Panc1 (cell line): ENCODE results near the gene CHRM4. TPM values are rescaled to one million over a fixed set of nuclear protein-coding genes. Genes with fewer than 3 reads are reported as not detected.

Source experiments
- ATAC-seq: fragments of 200-7000 bp; cut with Tn5 transposase; 2 replicates; pipeline ENCODE4 v1.9.1; 2020; ENCODE audit warnings: mild to moderate bottlenecking, moderate library complexity
- BruUV-seq: library from RNA; stranded (reverse); fragments of 400-500 nt; replicated peaks from 2 replicates; lab custom pipeline; 2021; lab: Mats Ljungman, UMichigan
- CTCF ChIA-PET: fragments of 300-600 bp; sonication (Branson Sonifier 250); formaldehyde crosslinking; loops from one replicate; lab custom pipeline; 2022; ENCODE audit warnings: antibody characterized with exemption; lab: Charles Lee
- POLR2A ChIA-PET: fragments of 300-600 bp; sonication (Branson Sonifier 250); formaldehyde crosslinking; loops from one replicate; lab custom pipeline; 2022; ENCODE audit warnings: antibody characterized with exemption; lab: Charles Lee
- DNase-seq: peaks from one replicate; pipeline ENCODE4 v3.0.0-alpha.2; 2010; ENCODE audit warnings: low read depth, low spot score
- H3K27ac ChIP-seq: 2 replicates; pipeline ENCODE4 v1.5.1; 2011; ENCODE audit warnings: mild to moderate bottlenecking, low read length, inconsistent platforms
- H3K27me3 ChIP-seq: fragments of 200-500 bp; sonication (Bioruptor generic); 2 replicates; pipeline ENCODE4 v1.6.0; 2014; ENCODE audit warnings: low read length, inconsistent platforms; ENCODE audit not compliant: control insufficient read depth, insufficient read depth
- H3K36me3 ChIP-seq: fragments of 200-500 bp; sonication (Bioruptor generic); 2 replicates; pipeline ENCODE4 v1.5.1; 2014; ENCODE audit warnings: inconsistent platforms, mild to moderate bottlenecking, low read length, moderate library complexity; ENCODE audit not compliant: control insufficient read depth, insufficient read depth
- H3K4me1 ChIP-seq: 2 replicates; pipeline ENCODE4 v1.5.1; 2011; ENCODE audit warnings: inconsistent platforms, mild to moderate bottlenecking, low read length, moderate library complexity; ENCODE audit not compliant: control insufficient read depth, insufficient read depth
- H3K4me3 ChIP-seq, 2 experiments: 2 replicates each; pipeline ENCODE4 v1.5.1; 2011 to 2012; ENCODE audit warnings: low read depth in 2 of 2, low read length in 2 of 2, mild to moderate bottlenecking in 2 of 2, inconsistent platforms in 1 of 2, moderate library complexity in 1 of 2
- H3K9me3 ChIP-seq: fragments of 200-500 bp; sonication (Bioruptor generic); 2 replicates; pipeline ENCODE4 v1.5.1; 2014; ENCODE audit warnings: low read depth, mild to moderate bottlenecking, inconsistent platforms, low read length, moderate library complexity; ENCODE audit not compliant: control insufficient read depth, insufficient read depth
- CTCF ChIP-seq: fragments of 450-650 bp; IDR thresholded peaks from 2 replicates; pipeline ENCODE4 v1.5.1; 2017; ENCODE audit warnings: mild to moderate bottlenecking
- POLR2AphosphoS5 ChIP-seq: IDR thresholded peaks from 2 replicates; pipeline ENCODE4 v1.6.1; 2012; ENCODE audit warnings: mild to moderate bottlenecking, low read depth, low read length, moderate library complexity
- REST ChIP-seq, 2 experiments: IDR thresholded peaks; 2 replicates each; pipeline ENCODE4 v1.6.1; 2011 to 2012; ENCODE audit warnings: low read depth in 2 of 2, control low read depth in 1 of 2, low read length in 1 of 2, mild to moderate bottlenecking in 1 of 2, moderate library complexity in 1 of 2; ENCODE audit not compliant: insufficient read depth in 1 of 2
- SIN3A ChIP-seq: IDR thresholded peaks from 2 replicates; pipeline ENCODE4 v1.6.1; 2012; ENCODE audit warnings: low read depth, mild to moderate bottlenecking, low read length, moderate library complexity, borderline replicate concordance; ENCODE audit not compliant: insufficient read depth
- TCF7L2 ChIP-seq: IDR thresholded peaks from 2 replicates; pipeline ENCODE4 v1.6.1; 2011; ENCODE audit warnings: mild to moderate bottlenecking, low read depth, low read length, inconsistent platforms
- in situ Hi-C: cut with HindIII; loops from 2 replicates; pipeline ENCODE4 v1.10.0; 2016; ENCODE audit warnings: low sequenced_read_pairs, low pct_unique_long_range_greater_than_20kb
- intact Hi-C: fragments of 100-400 bp; cut with micrococcal nuclease; formaldehyde crosslinking; loops from one replicate; pipeline ENCODE4 v1.10.0; 2022; ENCODE audit not compliant: unreplicated experiment
- total RNA-seq: library from RNA; stranded (reverse); gene quantifications from one replicate; pipeline ENCODE4 v1.2.1, GENCODE V29; 2021; ENCODE audit not compliant: unreplicated experiment

CHRM4 gene
- total RNA-seq, 1 experiment from 2014 or later: 3.1 TPM

GRCh38 chr11:46393231-46393616 lies 1.6 kb upstream of the CHRM4 start:
- no peak for ATAC-seq
- Histone ChIP-seq H3K27ac (no peak overlapping the region), H3K9me3 (no peaks in the 10 kb centered on the region), H3K4me3 (no peak overlapping the region; a peak in 1 of 4 replicates), H3K36me3 (no peaks in the 10 kb centered on the region), H3K27me3 (peaks cover 3% of the 10 kb centered on the region; the same call in 1 of the 2 replicates), H3K4me1 (peaks cover 16% of the 10 kb centered on the region)
- intact Hi-C loops (no loop called here), in situ Hi-C loops (no loop called here)
- no TSS peak for BruUV-seq
- DNase-seq: no peak
- ChIA-PET CTCF (interaction anchor here (0.5 to 1.4 kb wide), 2 partner anchors 10 to 97 kb away, joined by 3 to 4 read pairs; no protein-coding TSS in a partner anchor), POLR2A (no interaction called here)
- TF ChIP-seq SIN3A (no peak), POLR2AphosphoS5 (no peak), TCF7L2 (no peak), REST (IDR thresholded peaks at IDR 0.05; ENCODE audit: insufficient read depth in 1 of 2, low read depth in 2 of 2, low read length in 1 of 2) (no peak), CTCF (no peak)

DNA sequence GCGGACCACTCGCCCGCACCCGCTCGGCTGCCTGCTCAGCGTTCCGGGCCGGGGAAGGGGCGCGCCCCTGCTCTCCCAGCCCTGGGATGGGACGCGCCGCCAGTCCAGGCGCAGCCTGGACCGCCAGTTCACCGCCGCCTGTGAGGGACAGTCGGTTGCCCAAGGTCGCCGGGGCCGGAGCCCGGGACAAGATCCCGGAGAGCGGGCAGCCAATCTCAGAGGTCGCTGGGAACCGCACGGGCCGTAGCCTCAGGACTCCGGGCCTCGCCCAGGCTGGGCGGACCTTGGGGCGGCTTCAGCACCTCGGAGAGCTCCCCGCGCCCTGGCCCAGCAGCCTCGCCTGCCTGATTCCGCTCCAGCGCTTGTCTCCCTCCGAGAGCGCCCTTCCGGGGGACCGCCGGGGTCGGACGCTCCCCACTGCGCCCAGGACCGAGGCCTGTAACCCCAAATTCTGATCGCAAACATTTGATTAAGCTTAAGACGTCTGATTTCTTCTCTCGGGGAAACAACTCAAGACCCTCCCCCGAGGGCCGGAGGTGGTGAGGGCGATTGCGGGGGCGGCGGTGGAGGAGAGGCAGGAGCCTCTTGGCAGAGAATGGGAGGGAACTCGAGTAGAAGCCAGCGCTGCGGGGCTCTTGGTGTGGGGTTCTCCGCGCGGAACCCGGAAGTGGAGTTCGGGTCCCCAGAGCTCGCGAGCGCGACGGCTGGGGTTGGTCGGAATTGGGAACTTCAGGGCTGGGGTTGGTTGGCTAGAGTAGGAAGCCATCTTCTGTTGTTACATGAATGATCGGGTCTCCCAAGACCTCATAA lies 1.1 kb upstream of the CHRM4 start:
- 0 out of 2 replicates have a peak, but pooled peaks have one; percentile 22 for TF ChIP-seq POLR2AphosphoS5
- peak; percentile 85; the same call in 1 of the 2 replicates for TF ChIP-seq SIN3A
- 0 out of 2 replicates have a peak, but pooled peaks have one; percentile 19 for TF ChIP-seq TCF7L2
- TF ChIP-seq REST (IDR thresholded peaks at IDR 0.05; ENCODE audit: insufficient read depth in 1 of 2, low read depth in 2 of 2, low read length in 1 of 2): peak; percentile 99
- TF ChIP-seq CTCF: no peak
- no TSS peak for BruUV-seq
- DNase-seq: no peak
- H3K4me3 ChIP-seq: peak overlapping the region; percentile 49 to 50
- in situ Hi-C loops (no loop called here), intact Hi-C loops (no loop called here)
- ChIA-PET POLR2A (no interaction called here), CTCF (interaction anchor here (0.5 to 1.4 kb wide), 8 partner anchors 9 to 477 kb away, joined by 3 to 7 read pairs (median 4); partner anchors contain the start of genes ATG13 and HARBI1)
- peak; percentile 68 for ATAC-seq
- no peaks in the 10 kb centered on the region for H3K36me3 ChIP-seq
- peaks cover 17% of the 10 kb centered on the region for H3K4me1 ChIP-seq
- H3K9me3 ChIP-seq: no peaks in the 10 kb centered on the region
- no peak overlapping the region for H3K27ac ChIP-seq
- H3K27me3 ChIP-seq: peaks cover 3% of the 10 kb centered on the region; the same call in 1 of the 2 replicates
